Body of pancreas (tissue), 4 donors: ENCODE results near the gene PES1. TPM values are rescaled to one million over a fixed set of nuclear protein-coding genes. Genes with fewer than 3 reads are reported as not detected.
A peak's percentile ranks its signal among the peaks of the same experiment; 100 is the strongest.
"Not testable (repeated sequence)": the region's sequence is repeated elsewhere in the genome, so short reads cannot be mapped to it uniquely, and the experiment has no call there.

Experiments used
- ATAC-seq: fragments of 150-250 bp; one replicate; pipeline ENCODE4 v1.9.1; 2016
- DNase-seq, 4 donors: peaks; one replicate each; pipeline ENCODE4 v3.0.0-alpha.2; 2019
- H3K27ac ChIP-seq, 4 donors: fragments of 200-600 bp; sonication (generic); 1 replicate in 3 of 4; 2 replicates in 1 of 4; pipeline versions ENCODE4 v1.5.1 to v1.6.1; 2016 to 2019; ENCODE audit warnings: mild to moderate bottlenecking in 1 of 4, mixed read lengths in 1 of 4, moderate library complexity in 1 of 4
- H3K27me3 ChIP-seq, 2 donors: fragments of 200-600 bp; sonication (generic); one replicate each; pipeline ENCODE4 v1.6.0; 2016; ENCODE audit warnings: mild to moderate bottlenecking in 1 of 2
- H3K36me3 ChIP-seq, 2 donors: fragments of 200-600 bp; sonication (generic); replicated peaks in 1 of 2; 2 replicates each; pipeline ENCODE4 v1.5.1; 2016; ENCODE audit warnings: low read depth in 2 of 2; ENCODE audit not compliant: insufficient read depth in 1 of 2
- H3K4me1 ChIP-seq: fragments of 200-600 bp; sonication (generic); one replicate; pipeline ENCODE4 v1.6.0; 2016
- H3K4me3 ChIP-seq, 2 donors: fragments of 200-600 bp; sonication (generic); 1 replicate in 1 of 2; 2 replicates in 1 of 2; pipeline ENCODE4 v1.5.1; 2016 to 2019
- H3K9me3 ChIP-seq, 3 donors: fragments of 200-600 bp; sonication (generic); 1 replicate in 2 of 3; 2 replicates in 1 of 3; pipeline ENCODE4 v1.5.1; 2016
- CTCF ChIP-seq, 7 experiments: fragments of 450-650 bp in 4 of 7; fragments of 200-600 bp in 3 of 7; sonication (generic) in 3 of 7; IDR thresholded peaks; one replicate each; pipeline ENCODE4 v1.5.1; 2016 to 2019; ENCODE audit warnings: antibody characterized with exemption in 7 of 7
- POLR2A ChIP-seq, 3 donors: fragments of 450-650 bp; IDR thresholded peaks; one replicate each; pipeline ENCODE4 v1.6.1; 2016; ENCODE audit warnings: antibody characterized with exemption in 3 of 3, mild to moderate bottlenecking in 2 of 3
- WGBS, 2 donors: methylation state at CpG; one replicate each; pipeline ENCODE4 v1.1.5; 2017; 5-methylcytosine and 5-hydroxymethylcytosine counted together
- intact Hi-C: fragments of 100-400 bp; cut with DNase I; formaldehyde crosslinking; loops from one replicate; pipeline ENCODE4 v1.15.1; 2023
- total RNA-seq, 2 donors: library from RNA; depleted of rRNA; stranded (reverse); fragments of >200 nt; gene quantifications; one replicate each; pipeline ENCODE4 v1.1.0, GENCODE V29; 2016

PES1 gene
- total RNA-seq, 2 donors from 2014 or later, result 45.5 to 50.1 TPM

DNA sequence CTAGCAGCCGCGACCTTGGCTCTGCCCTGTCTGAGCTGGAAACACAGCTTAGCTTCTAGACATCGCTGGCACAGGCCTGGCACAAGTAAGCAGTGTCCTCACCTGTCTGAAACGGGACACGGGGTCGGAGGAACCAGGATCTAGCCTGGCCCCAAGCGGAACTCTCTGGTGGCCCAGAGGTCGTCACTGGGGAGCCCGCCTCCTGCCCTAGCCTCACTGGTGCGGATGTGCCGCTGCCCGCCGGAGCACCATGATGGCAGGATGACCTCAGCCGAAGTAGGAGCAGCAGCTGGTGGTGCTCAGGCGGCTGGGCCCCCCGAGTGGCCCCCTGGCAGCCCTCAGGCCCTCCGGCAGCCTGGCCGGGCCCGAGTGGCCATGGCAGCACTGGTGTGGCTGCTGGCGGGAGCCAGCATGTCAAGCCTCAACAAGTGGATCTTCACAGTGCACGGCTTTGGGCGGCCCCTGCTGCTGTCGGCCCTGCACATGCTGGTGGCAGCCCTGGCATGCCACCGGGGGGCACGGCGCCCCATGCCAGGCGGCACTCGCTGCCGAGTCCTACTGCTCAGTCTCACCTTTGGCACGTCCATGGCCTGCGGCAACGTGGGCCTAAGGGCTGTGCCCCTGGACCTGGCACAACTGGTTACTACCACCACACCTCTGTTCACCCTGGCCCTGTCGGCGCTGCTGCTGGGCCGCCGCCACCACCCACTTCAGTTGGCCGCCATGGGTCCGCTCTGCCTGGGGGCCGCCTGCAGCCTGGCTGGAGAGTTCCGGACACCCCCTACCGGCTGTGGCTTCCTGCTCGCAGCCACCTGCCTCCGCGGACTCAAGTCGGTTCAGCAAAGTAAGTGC, 44.7 kb upstream of the PES1 start:
- TF ChIP-seq POLR2A (IDR thresholded peaks at IDR 0.05) (no peak), CTCF (IDR thresholded peaks at IDR 0.05) (no peak)
- ATAC-seq (peak; percentile 14), DNase-seq (peak; percentile 38 to 56 (median 45))
- intact Hi-C loops, result no loop called here
- Histone ChIP-seq H3K9me3 (no peaks in the 10 kb centered on the region), H3K4me1 (peaks cover 34% of the 10 kb centered on the region), H3K27ac (peak overlapping the region in 3 of 4 donors; percentile 78 to 86 (median 84)), H3K36me3 (no peaks in the 10 kb centered on the region), H3K4me3 (peak overlapping the region; percentile 14 to 16), H3K27me3 (no peaks in the 10 kb centered on the region)
- WGBS, 2 donors, result 51 to 60% methylated on average over 7 to 42 of the region's 45 CpGs

DNA sequence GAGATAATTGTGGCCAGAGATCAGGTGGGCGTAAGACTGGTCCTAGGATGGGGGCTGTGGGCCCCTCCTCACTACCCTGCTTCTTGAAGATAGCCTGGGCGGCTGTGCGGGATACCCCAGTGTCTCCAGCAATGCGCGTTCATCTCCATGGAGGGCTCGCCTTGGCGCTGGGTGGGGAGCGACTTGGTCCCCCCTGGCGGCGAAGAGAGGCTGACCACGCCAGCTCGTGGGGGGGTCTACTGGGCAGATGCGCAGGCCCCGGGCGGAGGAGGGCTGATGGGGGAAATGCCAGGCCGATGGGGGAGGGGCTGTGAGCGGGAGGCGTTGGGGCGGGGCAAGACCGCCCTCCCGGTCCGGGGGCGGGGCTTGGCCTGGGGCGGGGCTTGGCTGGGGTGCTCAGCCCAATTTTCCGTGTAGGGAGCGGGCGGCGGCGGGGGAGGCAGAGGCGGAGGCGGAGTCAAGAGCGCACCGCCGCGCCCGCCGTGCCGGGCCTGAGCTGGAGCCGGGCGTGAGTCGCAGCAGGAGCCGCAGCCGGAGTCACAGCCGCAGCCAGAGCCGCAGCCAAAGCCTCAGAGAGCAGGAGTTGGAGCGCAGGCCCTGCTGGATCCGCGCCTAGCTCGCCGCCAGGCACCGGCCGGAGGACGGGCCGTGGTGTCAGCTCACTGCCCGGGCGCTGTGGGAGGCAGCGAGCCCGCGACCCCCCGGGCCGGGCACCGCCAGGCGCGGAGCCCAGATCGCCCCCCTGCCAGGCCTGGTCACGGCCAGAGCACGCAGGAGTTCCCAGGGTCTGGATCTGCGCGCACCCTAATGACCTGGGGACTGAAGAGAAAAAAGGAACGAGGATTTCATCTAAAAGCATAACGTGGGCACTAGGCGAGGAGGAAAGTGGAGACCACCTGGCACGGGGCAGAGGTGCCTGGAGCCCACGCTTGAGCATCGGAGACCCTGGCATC, 43.8 kb upstream of the PES1 start, which contains the start of gene SLC35E4:
TSS of gene SLC35E4 (plus strand) at position 509 of the 953 bp plus-strand sequence. CDS start 670 bp downstream, outside the sequence.
- intact Hi-C loops, result no loop called here
- no peaks in the 10 kb centered on the region for H3K27me3 ChIP-seq
- H3K27ac ChIP-seq, result peak within 1 kb of the TSS; percentile 72 to 86 (median 81)
- ATAC-seq (peak; percentile 93), DNase-seq (peak; percentile 94 to 96 (median 94))
- no peaks in the 10 kb centered on the region for H3K36me3 ChIP-seq
- peak within 1 kb of the TSS; percentile 14 to 16 for H3K4me3 ChIP-seq
- peaks cover 34% of the 10 kb centered on the region for H3K4me1 ChIP-seq
- no peaks in the 10 kb centered on the region for H3K9me3 ChIP-seq
- WGBS, 2 donors, result 3% methylated on average over 25 to 62 of the region's 75 CpGs
- TF ChIP-seq POLR2A (IDR thresholded peaks at IDR 0.05) (peak; percentile 80 to 83 (median 81)), CTCF (IDR thresholded peaks at IDR 0.05) (peak in 1 of 7 experiments; percentile 17)

DNA sequence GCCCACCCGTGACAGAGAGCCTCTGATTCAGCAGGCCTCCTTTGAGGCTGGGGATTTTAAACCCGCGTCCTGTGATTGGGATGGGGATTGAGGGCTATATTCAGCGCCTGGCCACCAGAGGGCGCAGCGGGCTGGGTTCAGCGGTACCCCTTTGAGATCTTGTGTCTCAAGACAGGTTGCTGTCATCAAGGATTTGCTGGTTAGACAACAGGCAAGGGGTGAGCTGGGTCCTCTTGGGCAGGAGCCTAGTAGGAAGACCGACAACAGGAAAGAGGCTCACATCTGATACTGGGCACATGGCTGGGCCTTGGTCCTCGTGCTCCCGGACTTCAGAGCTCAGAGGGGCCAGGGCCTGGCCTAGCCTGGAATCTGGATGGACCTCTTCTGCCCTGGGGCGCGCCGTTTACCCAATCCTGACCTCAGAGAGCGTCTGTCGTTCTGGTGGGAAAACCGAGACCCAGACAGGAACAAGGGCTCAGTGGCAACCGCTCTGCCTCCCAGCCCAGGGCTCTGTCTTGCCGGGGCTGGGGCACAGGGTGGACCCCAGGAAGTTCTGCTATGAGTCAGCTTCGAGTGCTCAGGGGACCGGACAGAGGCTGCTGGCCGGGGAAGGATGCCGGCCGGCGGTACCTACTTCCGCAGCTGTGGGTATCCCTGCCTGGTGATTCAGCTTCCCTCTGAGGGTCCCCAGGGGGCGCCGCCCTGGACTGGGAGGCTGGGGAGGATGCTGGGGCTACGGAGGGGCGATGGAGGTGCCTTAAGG, 42.9 kb upstream of the PES1 start:
- Histone ChIP-seq H3K27me3 (no peaks in the 10 kb centered on the region), H3K36me3 (no peaks in the 10 kb centered on the region), H3K4me1 (peaks cover 34% of the 10 kb centered on the region), H3K9me3 (no peaks in the 10 kb centered on the region), H3K27ac (peak overlapping the region; percentile 72 to 86 (median 81)), H3K4me3 (no peak overlapping the region)
- WGBS, 2 donors, result 10 to 12% methylated on average over 12 to 29 of the region's 29 CpGs
- peak; percentile 83 to 95 (median 91) for TF ChIP-seq CTCF (IDR thresholded peaks at IDR 0.05)
- TF ChIP-seq POLR2A (IDR thresholded peaks at IDR 0.05), result peak in 1 of 3 donors; percentile 3
- DNase-seq (peak; percentile 80 to 83 (median 81)), ATAC-seq (peak; percentile 66)
- intact Hi-C loops, result loop anchor here (5.0 kb wide), 1 partner anchor 123 kb away; no protein-coding TSS in a partner anchor

GRCh38 chr22:30631469-30631868, 39.8 kb upstream of the PES1 start:
- H3K4me3 ChIP-seq, H3K9me3 ChIP-seq, H3K27ac ChIP-seq, H3K36me3 ChIP-seq, ATAC-seq, H3K27me3 ChIP-seq, DNase-seq: not testable (repeated sequence)
- peaks cover 20% of the 10 kb centered on the region for H3K4me1 ChIP-seq
- intact Hi-C loops, result loop anchor here (5.0 kb wide), 1 partner anchor 126 kb away; no protein-coding TSS in a partner anchor
- WGBS, 2 donors, result 88 to 92% methylated on average over 3 to 18 of the region's 31 CpGs
